Endothelial cell of umbilical vein (primary cell): ENCODE data around the gene FBXL17. TPM values are rescaled to one million over a fixed set of nuclear protein-coding genes. Genes with fewer than 3 reads are reported as not detected.

Experiments used
- BruUV-seq: library from RNA; stranded (reverse); fragments of 400-500 nt; replicated peaks from 2 replicates; lab custom pipeline; 2021; lab: Mats Ljungman, UMichigan
- CTCF ChIA-PET: fragments of 300-600, 350-600 bp; sonication (Branson Sonifier 250); formaldehyde crosslinking; loops from one replicate; lab custom pipeline; 2021; ENCODE audit warnings: antibody characterized with exemption, inconsistent platforms; lab: Charles Lee
- POLR2A ChIA-PET: fragments of 300-600, 350-600 bp; sonication (Branson Sonifier 250); formaldehyde crosslinking; loops from one replicate; lab custom pipeline; 2021; ENCODE audit warnings: antibody characterized with exemption, inconsistent platforms; lab: Charles Lee
- DNase-seq: peaks from one replicate; pipeline ENCODE4 v3.0.0-alpha.2; 2011; ENCODE audit warnings: low read depth, low spot score
- FAIRE-seq: peaks from 2 replicates; lab custom pipeline; 2011; peaks lifted over from hg19 to GRCh38; lab: Jason Lieb, UNC
- H2AFZ ChIP-seq: 2 replicates; pipeline ENCODE4 v1.6.0; 2012; ENCODE audit warnings: low read depth, low read length, control low read depth, inconsistent platforms
- H3K27ac ChIP-seq: 2 replicates; pipeline ENCODE4 v1.5.1; 2011; ENCODE audit warnings: low read depth, mild to moderate bottlenecking, control low read depth, low read length, moderate library complexity; ENCODE audit not compliant: insufficient read depth
- H3K27me3 ChIP-seq, 2 experiments: 2 replicates each; pipeline versions ENCODE4 v1.6.0 to v1.6.1; 2011; ENCODE audit warnings: low read length in 2 of 2, mixed read lengths in 1 of 2; ENCODE audit not compliant: control insufficient read depth in 2 of 2, insufficient read depth in 2 of 2
- H3K36me3 ChIP-seq, 2 experiments: 2 replicates in 1 of 2; 3 replicates in 1 of 2; pipeline ENCODE4 v1.5.1; 2011; ENCODE audit warnings: low read length in 2 of 2, mild to moderate bottlenecking in 1 of 2, moderate library complexity in 1 of 2; ENCODE audit not compliant: control insufficient read depth in 2 of 2, insufficient read depth in 2 of 2; ENCODE audit errors: extremely low read depth in 1 of 2
- H3K4me1 ChIP-seq: 3 replicates; pipeline ENCODE4 v1.5.1; 2011; ENCODE audit warnings: mild to moderate bottlenecking, low read length; ENCODE audit not compliant: control insufficient read depth, insufficient read depth; ENCODE audit errors: extremely low read depth
- H3K4me2 ChIP-seq: 2 replicates; pipeline ENCODE4 v1.6.1; 2011; ENCODE audit warnings: low read length, control low read depth, mixed read lengths; ENCODE audit not compliant: insufficient read depth
- H3K4me3 ChIP-seq, 3 experiments: fragments of 200-600 bp in 1 of 3; sonication (generic), shearing (Covaris generic) in 1 of 3; replicated peaks in 1 of 3; 2 replicates each; pipeline ENCODE4 v1.5.1; 2011 to 2016; ENCODE audit warnings: control low read depth in 3 of 3, low read length in 3 of 3, mild to moderate bottlenecking in 2 of 3, inconsistent platforms in 1 of 3, low read depth in 1 of 3, moderate library complexity in 1 of 3; ENCODE audit not compliant: insufficient read depth in 1 of 3
- H3K79me2 ChIP-seq: 2 replicates; pipeline ENCODE4 v1.6.0; 2012; ENCODE audit warnings: low read length, inconsistent platforms; ENCODE audit not compliant: control insufficient read depth, insufficient read depth
- H3K9ac ChIP-seq: replicated peaks from 2 replicates; pipeline ENCODE3; 2011; ENCODE audit warnings: low read length, control low read depth; ENCODE audit not compliant: insufficient read depth; ENCODE audit errors: extremely low read depth
- H3K9me1 ChIP-seq: replicated peaks from 3 replicates; pipeline ENCODE4 v1.6.0; 2011; ENCODE audit warnings: mild to moderate bottlenecking, low read length; ENCODE audit not compliant: control insufficient read depth, insufficient read depth; ENCODE audit errors: extremely low read depth
- H3K9me3 ChIP-seq: replicated peaks from 2 replicates; pipeline ENCODE4 v1.5.1; 2012; ENCODE audit warnings: low read length, inconsistent platforms; ENCODE audit not compliant: control insufficient read depth, insufficient read depth
- H4K20me1 ChIP-seq: replicated peaks from 2 replicates; pipeline ENCODE3; 2011; ENCODE audit warnings: mild to moderate bottlenecking, low read length; ENCODE audit not compliant: control insufficient read depth, insufficient read depth; ENCODE audit errors: extremely low read depth
- CTCF ChIP-seq, 2 donors: IDR thresholded peaks; 1 replicate in 1 of 2; 2 replicates in 1 of 2; pipeline ENCODE4 v1.5.1; 2011; ENCODE audit warnings: low read length in 2 of 2, mild to moderate bottlenecking in 2 of 2, moderate library complexity in 2 of 2, control low read depth in 1 of 2, inconsistent platforms in 1 of 2, low read depth in 1 of 2; ENCODE audit not compliant: insufficient read depth in 1 of 2; ENCODE audit errors: extremely low read depth in 1 of 2
- EZH2 ChIP-seq: IDR thresholded peaks from 2 replicates; pipeline ENCODE4 v1.6.1; 2012; ENCODE audit warnings: borderline replicate concordance, low read depth, mild to moderate bottlenecking, moderate library complexity, low read length, inconsistent platforms; ENCODE audit not compliant: severe bottlenecking
- FOS ChIP-seq: IDR thresholded peaks from 2 replicates; pipeline ENCODE4 v1.6.1; 2011; ENCODE audit warnings: mild to moderate bottlenecking, low read length, moderate library complexity, borderline replicate concordance; ENCODE audit not compliant: insufficient read depth
- GATA2 ChIP-seq: IDR thresholded peaks from 2 replicates; pipeline ENCODE4 v1.7.0; 2011; ENCODE audit warnings: low read depth, mild to moderate bottlenecking, moderate library complexity, mixed read lengths, low read length; ENCODE audit not compliant: insufficient read length, insufficient read depth
- JUN ChIP-seq: IDR thresholded peaks from 2 replicates; pipeline ENCODE4 v1.6.1; 2011; ENCODE audit warnings: borderline replicate concordance, low read depth; ENCODE audit not compliant: insufficient read length, insufficient read depth
- MYC ChIP-seq: IDR thresholded peaks from one replicate; pipeline ENCODE4 v1.6.1; 2011; ENCODE audit warnings: mild to moderate bottlenecking, low read depth, low read length
- POLR2A ChIP-seq: IDR thresholded peaks from 2 replicates; pipeline ENCODE4 v1.6.1; 2012; ENCODE audit warnings: low read depth, mild to moderate bottlenecking, control low read depth, low read length
- POLR2AphosphoS5 ChIP-seq: IDR thresholded peaks from 2 replicates; pipeline ENCODE4 v1.6.1; 2012; ENCODE audit warnings: low read depth, mild to moderate bottlenecking, control low read depth, low read length, moderate library complexity; ENCODE audit not compliant: insufficient read depth
- dilution Hi-C: fragments of 300-500 bp; cut with MboI; formaldehyde crosslinking; loops from one replicate; pipeline ENCODE4 v1.15.0; 2019; ENCODE audit warnings: low sequenced_read_pairs; ENCODE audit not compliant: extremely low pct_ligation_motif_present
- intact Hi-C: fragments of 100-400 bp; cut with micrococcal nuclease; formaldehyde crosslinking; loops from one replicate; pipeline ENCODE4 v1.10.0; 2022
- polyA plus RNA-seq, 4 experiments: library from polyadenylated mRNA; depleted of rRNA in 3 of 4; stranded (reverse) in 3 of 4; unstranded in 1 of 4; fragments of >200 nt; gene quantifications; 2 replicates each; pipeline versions ENCODE4 v1.2.1 to v1.2.3, GENCODE V29; 2011 to 2012; ENCODE audit warnings: missing spikeins in 1 of 4
- total RNA-seq: library from RNA; stranded (reverse); gene quantifications from 2 replicates; pipeline ENCODE4 v1.2.3, GENCODE V29; 2021
- TF ChIP-seq, protein P1 (sequence below): IDR thresholded peaks from 2 replicates; pipeline ENCODE4 v1.6.1; 2011; ENCODE audit not compliant: insufficient read depth, insufficient read length

Gene FBXL17
- total and polyA plus RNA-seq, 2 donors (not counting 3 experiments of a cell fraction or from before 2014, with no cell fraction given): 2.7 to 8.8 TPM

DNA sequence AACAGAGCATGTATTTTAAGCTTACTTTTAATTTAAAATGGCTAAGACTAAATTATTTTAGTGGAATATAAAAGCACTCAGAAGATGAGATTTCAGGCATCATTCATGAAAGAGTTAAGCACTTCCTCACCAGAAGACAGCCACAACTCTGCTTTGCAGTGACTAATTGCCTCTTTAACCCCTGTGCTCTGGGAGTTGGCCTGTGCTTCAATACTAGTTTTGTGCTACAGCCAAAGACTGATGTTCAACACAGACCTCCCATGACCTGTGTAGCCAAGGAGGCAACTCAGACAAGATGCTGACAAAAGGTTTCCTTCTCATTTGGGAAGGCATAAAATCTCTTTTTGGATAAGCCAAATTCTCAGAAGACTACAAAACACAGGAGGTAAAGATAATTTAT, 353.5 kb downstream of the FBXL17 start:
- H2AFZ ChIP-seq: no peak overlapping the region
- intact Hi-C loops (no loop called here), dilution Hi-C loops (no loop called here)
- no peaks in the 10 kb centered on the region for H3K79me2 ChIP-seq
- H3K4me1 ChIP-seq: no peaks in the 10 kb centered on the region
- H3K4me3 ChIP-seq: no peak overlapping the region
- TF ChIP-seq, protein P1, sequence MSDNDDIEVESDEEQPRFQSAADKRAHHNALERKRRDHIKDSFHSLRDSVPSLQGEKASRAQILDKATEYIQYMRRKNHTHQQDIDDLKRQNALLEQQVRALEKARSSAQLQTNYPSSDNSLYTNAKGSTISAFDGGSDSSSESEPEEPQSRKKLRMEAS: no peak
- TF ChIP-seq GATA2 (no peak), EZH2 (no peak), FOS (no peak), POLR2A (no peak), JUN (no peak), MYC (no peak), CTCF (IDR thresholded peaks at IDR 0.05; ENCODE audit: extremely low read depth in 1 of 2, insufficient read depth in 1 of 2, low read depth in 1 of 2, low read length in 2 of 2) (no peak), POLR2AphosphoS5 (no peak)
- H3K27me3 ChIP-seq: no peaks in the 10 kb centered on the region
- DNase-seq (peak; percentile 15), FAIRE-seq (no peak)
- no peaks in the 10 kb centered on the region for H4K20me1 ChIP-seq
- no TSS peak for BruUV-seq
- POLR2A ChIA-PET: no interaction called here
- H3K4me2 ChIP-seq: no peak overlapping the region
- CTCF ChIA-PET: interaction anchor here (1.5 kb wide), 2 partner anchors 10 to 317 kb away, joined by 3 to 5 read pairs; no protein-coding TSS in a partner anchor
- no peak overlapping the region for H3K9ac ChIP-seq
- H3K9me3 ChIP-seq: no peaks in the 10 kb centered on the region
- no peaks in the 10 kb centered on the region for H3K36me3 ChIP-seq
- no peak overlapping the region for H3K27ac ChIP-seq
- no peaks in the 10 kb centered on the region for H3K9me1 ChIP-seq
